ENCODE measurements around the gene RSRC1.

- TF ChIP-seq POLR2A (IDR thresholded peaks at IDR 0.05; ENCODE audit: low read depth, low read length) (no peak), POLR2AphosphoS5 (IDR thresholded peaks at IDR 0.05; ENCODE audit: low read depth, low read length) (no peak), SPI1 (IDR thresholded peaks at IDR 0.05; ENCODE audit: low read depth, low read length) (no peak)
Measured at GRCh38 chr3:158379517-158379916, 269.6 kb downstream of the RSRC1 start.
